Stimulated activated CD8-positive, alpha-beta memory T cell treated with anti-CD3 and anti-CD28 coated beads, Interleukin-15, amount 100 ng/mL, for 4 hours (primary cell): ENCODE results near the gene TTC7B.

Source experiments
- DNase-seq, 2 donors: peaks; one replicate each; pipeline ENCODE4 v3.0.0-alpha.2; 2020; ENCODE audit warnings: low read depth in 2 of 2

Gene TTC7B

GRCh38 chr14:90558983-90559590 lies 257.1 kb downstream of the TTC7B start:
- no peak for DNase-seq

- no peak for DNase-seq
Measured at GRCh38 chr14:90558041-90558982, 257.9 kb downstream of the TTC7B start.

- DNase-seq: no peak
Measured at GRCh38 chr14:90557516-90557915, 258.7 kb downstream of the TTC7B start.

GRCh38 chr14:90556666-90557450 lies 259.4 kb downstream of the TTC7B start:
- DNase-seq: no peak

- no peak for DNase-seq
Measured at GRCh38 chr14:90556012-90556477, 260.2 kb downstream of the TTC7B start.

GRCh38 chr14:90555126-90556011 lies 260.9 kb downstream of the TTC7B start:
- no peak for DNase-seq

- no peak for DNase-seq
Measured at GRCh38 chr14:90554341-90554740, 261.9 kb downstream of the TTC7B start.

- no peak for DNase-seq
Measured at GRCh38 chr14:90553921-90554336, 262.3 kb downstream of the TTC7B start.

- DNase-seq: no peak
Measured at GRCh38 chr14:90553298-90553920, 262.8 kb downstream of the TTC7B start.

- no peak for DNase-seq
Measured at GRCh38 chr14:90552465-90553297, 263.5 kb downstream of the TTC7B start.

GRCh38 chr14:90551733-90552464 lies 264.3 kb downstream of the TTC7B start:
- DNase-seq: no peak

GRCh38 chr14:90551070-90551704 lies 265.0 kb downstream of the TTC7B start:
- no peak for DNase-seq

GRCh38 chr14:90549794-90550641 lies 266.2 kb downstream of the TTC7B start:
- DNase-seq: no peak

- DNase-seq: no peak
Measured at GRCh38 chr14:90548455-90548854, 267.8 kb downstream of the TTC7B start.

GRCh38 chr14:90547968-90548367 lies 268.3 kb downstream of the TTC7B start:
- DNase-seq: no peak

GRCh38 chr14:90547250-90547649 lies 269.0 kb downstream of the TTC7B start:
- no peak for DNase-seq

GRCh38 chr14:90546767-90547166 lies 269.5 kb downstream of the TTC7B start:
- no peak for DNase-seq
